ENCODE results near the gene FLT3.

Gene FLT3

GRCh38 chr13:28058866-28059613 lies 41.3 kb downstream of the FLT3 start:
- peak; percentile 78 for TF ChIP-seq CTCF (conservative IDR thresholded peaks at IDR 0.05)
- no peak overlapping the region for H3K27ac ChIP-seq

GRCh38 chr13:28056970-28057712 lies 43.2 kb downstream of the FLT3 start:
- no peak overlapping the region for H3K27ac ChIP-seq
- TF ChIP-seq CTCF (conservative IDR thresholded peaks at IDR 0.05): no peak

- TF ChIP-seq CTCF (conservative IDR thresholded peaks at IDR 0.05): no peak
Measured at GRCh38 chr13:28056426-28056825, 44.0 kb downstream of the FLT3 start.

GRCh38 chr13:28055357-28055756 lies 45.0 kb downstream of the FLT3 start:
- TF ChIP-seq CTCF (conservative IDR thresholded peaks at IDR 0.05): no peak

More at GRCh38 chr13:28056426-28056825, 44.0 kb downstream of the FLT3 start:
- no peak overlapping the region for H3K27ac ChIP-seq

GRCh38 chr13:28052945-28053344 lies 47.4 kb downstream of the FLT3 start:
- no peak overlapping the region for H3K27ac ChIP-seq
- TF ChIP-seq CTCF (conservative IDR thresholded peaks at IDR 0.05): no peak

More at GRCh38 chr13:28055357-28055756, 45.0 kb downstream of the FLT3 start:
- no peak overlapping the region for H3K27ac ChIP-seq

GRCh38 chr13:28049880-28050875 lies 50.2 kb downstream of the FLT3 start:
- no peak for TF ChIP-seq CTCF (conservative IDR thresholded peaks at IDR 0.05)
- no peak overlapping the region for H3K27ac ChIP-seq
